ENCODE data around the gene TSHR.
"Not testable (repeated sequence)": the region's sequence is repeated elsewhere in the genome, so short reads cannot be mapped to it uniquely, and the experiment has no call there.

TSHR gene

GRCh38 chr14:80940146-80940545 is 15.3 kb upstream of the TSHR start:
- CTCF ChIA-PET, result interaction anchor here (0.6 kb wide), 1 partner anchor 332 kb away, joined by 3 read pairs; no protein-coding TSS in a partner anchor
- Mint-ChIP-seq H3K27me3 (no peaks in the 10 kb centered on the region), H3K4me3 (peak overlapping the region; percentile 51), H3K36me3 (peaks cover 6% of the 10 kb centered on the region), H3K4me1 (peaks cover 45% of the 10 kb centered on the region), H3K27ac (peak overlapping the region; percentile 58), H3K9me3 (peaks cover 3% of the 10 kb centered on the region)
- DNase-seq, result no peak

DNA sequence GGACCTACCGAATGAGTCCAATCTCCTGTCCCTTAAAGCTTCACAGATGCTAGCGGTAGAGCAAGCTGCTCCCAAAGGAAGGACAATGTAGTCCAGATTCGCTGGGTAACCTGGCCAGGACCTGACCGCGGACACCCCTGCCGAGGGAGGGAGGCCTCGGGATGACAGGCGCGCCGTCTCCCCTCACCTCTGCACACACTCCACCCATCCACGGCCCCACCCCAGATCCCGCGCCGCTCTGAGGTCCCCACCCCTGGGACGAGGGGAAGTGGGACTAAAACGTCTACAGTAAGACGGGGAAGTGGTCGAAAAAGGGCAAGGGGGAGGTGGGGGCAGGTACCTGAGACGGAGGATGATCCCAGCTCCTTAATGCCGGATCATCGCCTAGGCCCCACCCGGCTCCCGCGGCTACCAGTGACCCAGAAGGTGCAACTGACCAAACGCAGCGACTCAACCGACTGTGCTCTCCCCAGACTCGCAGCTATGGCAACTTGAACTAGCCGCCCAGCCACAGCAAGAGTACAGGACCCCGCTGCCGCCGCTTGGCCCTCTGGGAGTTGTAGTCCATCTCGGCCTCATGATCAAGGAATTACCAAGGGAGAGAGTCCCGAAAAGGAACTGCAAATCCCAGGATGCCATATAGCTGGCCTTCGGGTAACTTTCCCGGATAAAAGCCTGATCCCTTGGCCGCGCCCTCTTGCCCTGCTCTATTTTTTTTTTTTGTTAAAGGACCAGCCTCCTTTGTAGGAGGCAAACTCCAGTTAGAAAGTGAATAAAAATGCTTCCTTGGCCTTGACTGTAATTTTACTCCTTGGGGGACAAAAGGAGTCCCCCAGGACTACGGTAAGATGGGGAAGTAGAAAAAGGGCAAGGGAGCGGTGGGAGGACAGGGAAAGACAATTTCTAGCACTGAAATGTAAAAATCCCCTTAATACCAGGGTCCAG is 13.9 kb upstream of the TSHR start, which contains the start of gene CEP128:
Gene CEP128, minus strand, starts transcription at position 498 of the 945 bp plus-strand sequence.
- H3K27me3 Mint-ChIP-seq, result no peaks in the 10 kb centered on the region
- peak; percentile 93 for DNase-seq
- H3K4me1 Mint-ChIP-seq, result peaks cover 38% of the 10 kb centered on the region
- H3K36me3 Mint-ChIP-seq, result peaks cover 4% of the 10 kb centered on the region
- peaks cover 7% of the 10 kb centered on the region for H3K9me3 Mint-ChIP-seq
- H3K27ac Mint-ChIP-seq, result peak within 1 kb of the TSS; percentile 92
- H3K4me3 Mint-ChIP-seq, result peak within 1 kb of the TSS; percentile 84
- CTCF ChIA-PET, result interaction anchor here (0.6 to 2.0 kb wide), 9 partner anchors 10 to 228 kb away, joined by 3 to 5 read pairs (median 4); partner anchors contain the start of gene TSHR

DNA sequence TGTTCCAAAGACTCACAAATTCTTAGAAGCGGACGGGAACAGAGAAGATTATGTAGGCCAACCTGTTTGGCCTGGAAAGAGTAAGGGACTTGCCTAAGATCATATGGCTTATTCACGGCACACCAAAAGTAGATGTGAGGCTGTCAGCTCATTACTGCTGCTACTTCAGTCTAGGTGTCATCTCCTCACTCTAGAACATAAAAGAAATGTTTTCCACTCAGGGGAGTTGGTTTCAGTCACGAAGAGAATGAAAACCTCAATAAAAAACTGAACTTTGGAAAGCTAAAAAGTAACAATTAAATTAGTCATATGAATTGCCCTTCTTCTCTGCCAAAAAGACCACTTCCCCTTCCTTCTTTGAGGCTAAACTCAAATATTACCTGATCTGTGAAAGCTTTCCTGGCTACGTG is 13.2 kb upstream of the TSHR start:
- Mint-ChIP-seq H3K36me3 (peaks cover 4% of the 10 kb centered on the region), H3K4me1 (peaks cover 38% of the 10 kb centered on the region), H3K27me3 (no peaks in the 10 kb centered on the region), H3K9me3 (peaks cover 10% of the 10 kb centered on the region), H3K4me3 (peak overlapping the region; percentile 84), H3K27ac (peak overlapping the region; percentile 92)
- CTCF ChIA-PET, result interaction anchor here (0.6 to 2.0 kb wide), 10 partner anchors 11 to 228 kb away, joined by 3 to 11 read pairs (median 4); partner anchors contain the start of gene TSHR
- no peak for DNase-seq

- H3K4me3 Mint-ChIP-seq, result no peak overlapping the region
- H3K4me1 Mint-ChIP-seq, result peaks cover 29% of the 10 kb centered on the region
- no peak for DNase-seq
- H3K27ac Mint-ChIP-seq, result no peak overlapping the region
- no peaks in the 10 kb centered on the region for H3K27me3 Mint-ChIP-seq
- CTCF ChIA-PET, result interaction anchor here (0.9 kb wide), 1 partner anchor 42 kb away, joined by 3 read pairs; no protein-coding TSS in a partner anchor
- peaks cover 10% of the 10 kb centered on the region for H3K9me3 Mint-ChIP-seq
- H3K36me3 Mint-ChIP-seq, result peaks cover 6% of the 10 kb centered on the region
These were observed 10.4 kb upstream of the TSHR start for GRCh38 chr14:80944861-80945617.

GRCh38 chr14:80946187-80946586 is 9.2 kb upstream of the TSHR start:
- H3K27ac Mint-ChIP-seq, result no peak overlapping the region
- H3K27me3 Mint-ChIP-seq, result no peaks in the 10 kb centered on the region
- DNase-seq, result no peak
- H3K4me1 Mint-ChIP-seq, result peaks cover 21% of the 10 kb centered on the region
- H3K36me3 Mint-ChIP-seq, result peaks cover 6% of the 10 kb centered on the region
- CTCF ChIA-PET, result no interaction called here
- peaks cover 10% of the 10 kb centered on the region for H3K9me3 Mint-ChIP-seq
- H3K4me3 Mint-ChIP-seq, result no peak overlapping the region

- DNase-seq, result no peak
- Mint-ChIP-seq H3K27me3 (no peaks in the 10 kb centered on the region), H3K36me3 (peaks cover 6% of the 10 kb centered on the region), H3K27ac (no peak overlapping the region), H3K9me3 (peaks cover 10% of the 10 kb centered on the region), H3K4me1 (peaks cover 15% of the 10 kb centered on the region), H3K4me3 (no peak overlapping the region)
- CTCF ChIA-PET, result no interaction called here
These were observed 8.6 kb upstream of the TSHR start for GRCh38 chr14:80946797-80947196.

DNA sequence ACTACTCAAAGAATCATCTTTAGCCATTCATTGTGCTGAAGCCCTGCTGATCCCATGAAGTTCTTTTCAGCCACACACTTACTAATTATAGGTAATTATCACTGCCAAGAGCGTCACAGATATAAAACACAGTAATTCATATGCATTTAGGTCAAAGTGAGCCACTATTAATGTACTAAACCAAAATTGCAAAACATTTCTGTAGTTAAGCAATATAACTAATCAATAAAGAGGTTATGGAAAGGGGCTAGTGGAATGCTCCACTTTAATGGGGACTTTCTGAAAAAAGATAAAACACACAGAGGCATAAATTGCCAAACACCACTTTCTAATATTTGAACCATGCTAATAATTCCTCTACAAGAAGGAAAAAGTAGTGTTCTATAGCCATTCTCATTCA is 7.1 kb upstream of the TSHR start:
- H3K4me3 Mint-ChIP-seq, result no peak overlapping the region
- no peak for DNase-seq
- CTCF ChIA-PET, result interaction anchor here (0.9 to 1.1 kb wide), 3 partner anchors 40 to 223 kb away, joined by 3 read pairs; no protein-coding TSS in a partner anchor
- peaks cover 10% of the 10 kb centered on the region for H3K9me3 Mint-ChIP-seq
- H3K27ac Mint-ChIP-seq, result no peak overlapping the region
- H3K4me1 Mint-ChIP-seq, result peaks cover under 1% of the 10 kb centered on the region
- no peaks in the 10 kb centered on the region for H3K27me3 Mint-ChIP-seq
- H3K36me3 Mint-ChIP-seq, result peaks cover 6% of the 10 kb centered on the region

DNA sequence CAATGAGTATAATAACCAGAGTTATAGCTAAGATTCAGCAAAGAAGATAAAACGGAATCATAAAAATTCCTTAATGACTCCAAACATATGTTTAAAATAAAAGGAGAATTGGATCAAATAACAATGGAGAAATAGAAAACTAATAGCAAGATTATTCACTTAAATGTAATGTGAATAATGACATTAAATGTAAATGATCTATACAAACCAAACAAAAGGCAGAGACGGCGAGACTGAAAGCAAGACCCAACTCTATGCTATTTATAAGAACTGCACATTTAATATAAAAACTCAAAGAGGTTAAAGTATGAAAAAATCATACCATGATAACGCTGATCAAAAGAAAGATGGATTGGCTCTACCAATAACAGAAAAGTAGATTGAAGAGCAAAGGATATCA is 3.9 kb upstream of the TSHR start:
- H3K4me3 Mint-ChIP-seq, result no peak overlapping the region
- H3K36me3 Mint-ChIP-seq, result peaks cover 5% of the 10 kb centered on the region
- peaks cover 19% of the 10 kb centered on the region for H3K4me1 Mint-ChIP-seq
- DNase-seq, result no peak
- peaks cover 11% of the 10 kb centered on the region for H3K27me3 Mint-ChIP-seq
- no peak overlapping the region for H3K27ac Mint-ChIP-seq
- peaks cover 3% of the 10 kb centered on the region for H3K9me3 Mint-ChIP-seq
- CTCF ChIA-PET, result no interaction called here

GRCh38 chr14:80953211-80953610 is 2.2 kb upstream of the TSHR start:
- peaks cover 15% of the 10 kb centered on the region for H3K27me3 Mint-ChIP-seq
- CTCF ChIA-PET, result interaction anchor here (1.3 to 5.9 kb wide), 3 partner anchors 11 to 43 kb away, joined by 4 to 115 read pairs (median 10); no protein-coding TSS in a partner anchor
- H3K27ac Mint-ChIP-seq, result not testable (repeated sequence)

DNA sequence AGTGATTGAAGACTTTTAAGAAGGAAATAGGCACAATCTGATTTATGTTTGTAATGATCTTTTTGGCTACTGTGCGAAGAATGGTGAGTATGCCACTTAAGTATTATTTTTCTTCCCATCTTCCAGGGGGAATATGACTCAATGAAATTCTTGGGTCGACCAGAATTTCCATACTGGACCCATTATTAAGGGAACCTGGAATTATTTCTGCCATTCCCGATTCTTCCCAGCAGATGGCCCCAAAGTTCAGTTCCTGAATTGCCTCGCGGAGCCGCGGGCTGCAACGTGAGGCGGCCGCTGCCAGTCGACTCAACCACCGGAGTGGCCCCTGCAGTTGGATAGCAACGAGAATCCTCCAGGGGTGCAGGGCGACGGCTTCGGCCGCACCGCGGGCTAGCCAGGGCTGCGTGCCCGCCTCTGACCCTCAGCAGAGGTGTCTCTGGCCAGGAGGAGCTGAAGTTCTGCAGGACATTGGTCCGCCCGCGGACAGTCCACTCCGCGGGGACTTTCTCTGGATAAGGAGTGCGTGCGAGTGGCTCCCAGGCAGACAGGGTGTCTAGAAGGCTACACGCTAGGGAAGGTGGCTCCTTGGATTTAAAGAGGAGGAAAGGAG is 628 bp upstream of the TSHR start:
- peaks cover 52% of the 10 kb centered on the region for H3K4me1 Mint-ChIP-seq
- CTCF ChIA-PET, result interaction anchor here (0.7 to 5.9 kb wide), 11 partner anchors 11 to 258 kb away, joined by 3 to 115 read pairs (median 6); partner anchors contain the start of gene CEP128

More at GRCh38 chr14:80953211-80953610, 2.2 kb upstream of the TSHR start:
- H3K4me1 Mint-ChIP-seq, result peaks cover 36% of the 10 kb centered on the region
- not testable (repeated sequence) for H3K9me3 Mint-ChIP-seq, DNase-seq, H3K4me3 Mint-ChIP-seq
- peaks cover 14% of the 10 kb centered on the region for H3K36me3 Mint-ChIP-seq

DNA sequence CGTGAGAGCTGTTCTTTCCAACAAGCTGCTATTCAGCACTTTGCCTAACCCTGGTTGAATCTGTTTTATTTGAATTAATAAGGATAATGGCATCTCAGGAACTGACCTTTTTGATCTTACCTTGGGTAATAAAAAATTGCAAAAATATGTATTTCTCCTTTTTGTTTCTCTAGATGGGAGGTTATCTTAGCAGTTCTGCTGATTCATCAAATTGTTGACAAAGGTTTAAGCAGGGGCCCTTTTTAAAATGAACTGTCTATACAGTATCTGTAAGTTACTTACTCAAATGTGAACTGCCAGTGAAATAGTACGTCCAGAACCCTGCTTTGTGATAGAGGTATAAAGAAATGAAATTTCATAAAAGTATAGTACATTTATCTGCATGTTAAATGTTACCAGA is 681 bp downstream of the TSHR start:
- peaks cover 18% of the 10 kb centered on the region for H3K36me3 Mint-ChIP-seq
- CTCF ChIA-PET, result interaction anchor here (1.0 to 5.9 kb wide), 10 partner anchors 12 to 214 kb away, joined by 3 to 115 read pairs (median 8); partner anchors contain the start of gene CEP128
- H3K4me1 Mint-ChIP-seq, result peaks cover 65% of the 10 kb centered on the region
- H3K9me3 Mint-ChIP-seq, result no peaks in the 10 kb centered on the region
- H3K27ac Mint-ChIP-seq, result peak overlapping the region; percentile 93
- DNase-seq, result no peak
- H3K4me3 Mint-ChIP-seq, result peak overlapping the region; percentile 90
- H3K27me3 Mint-ChIP-seq, result peaks cover 15% of the 10 kb centered on the region

More for the DNA sequence above, 628 bp upstream of the TSHR start:
- Mint-ChIP-seq H3K4me3 (peak overlapping the region; percentile 90), H3K36me3 (peaks cover 16% of the 10 kb centered on the region), H3K9me3 (no peaks in the 10 kb centered on the region), H3K27me3 (peaks cover 15% of the 10 kb centered on the region), H3K27ac (peak overlapping the region; percentile 93)
- DNase-seq, result peak; percentile 83

DNA sequence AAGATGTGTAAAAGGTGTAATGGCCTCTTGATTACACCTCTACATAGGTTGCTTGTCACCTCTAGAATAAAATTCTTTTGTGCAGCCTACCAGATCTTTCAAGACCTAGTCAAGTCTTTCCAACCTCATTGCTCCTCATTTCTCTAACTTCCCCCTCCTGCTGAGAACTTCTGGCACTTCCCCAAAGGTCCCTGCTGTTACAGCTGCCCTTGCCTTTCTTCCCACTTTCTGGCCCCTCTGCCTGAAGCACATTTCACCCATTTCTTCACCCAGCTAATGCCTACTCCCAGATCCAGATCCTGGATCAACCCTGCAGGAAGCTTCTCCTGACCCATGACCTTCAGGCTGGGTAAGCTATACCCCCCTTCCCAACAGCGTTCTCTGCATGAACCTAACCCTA is 1.5 kb downstream of the TSHR start:
- peak overlapping the region; percentile 93 for H3K27ac Mint-ChIP-seq
- peaks cover 69% of the 10 kb centered on the region for H3K4me1 Mint-ChIP-seq
- peaks cover 22% of the 10 kb centered on the region for H3K36me3 Mint-ChIP-seq
- CTCF ChIA-PET, result interaction anchor here (1.5 to 5.9 kb wide), 5 partner anchors 21 to 213 kb away, joined by 3 to 115 read pairs (median 13); no protein-coding TSS in a partner anchor
- peak overlapping the region; percentile 90 for H3K4me3 Mint-ChIP-seq
- H3K27me3 Mint-ChIP-seq, result peaks cover 15% of the 10 kb centered on the region
- DNase-seq, result no peak
- no peaks in the 10 kb centered on the region for H3K9me3 Mint-ChIP-seq

DNA sequence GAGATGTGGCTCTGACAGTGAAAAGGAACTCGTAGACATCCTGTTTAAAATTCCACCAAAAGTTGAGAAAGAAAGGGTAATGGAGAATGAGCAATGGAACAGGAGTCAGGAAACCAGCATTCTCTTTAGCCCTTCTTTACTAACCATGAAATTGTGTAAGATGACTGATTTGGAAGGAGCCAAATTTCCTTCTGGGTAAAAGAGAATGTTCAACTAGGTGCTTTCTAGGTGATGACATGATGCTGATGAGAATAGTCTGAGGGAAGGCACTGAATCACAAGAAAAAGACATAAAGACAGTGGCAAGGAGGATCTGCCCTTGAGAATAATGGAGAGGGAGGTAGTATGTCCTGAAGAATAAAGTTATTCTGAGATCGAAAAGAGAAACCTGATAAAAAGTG is 2.2 kb downstream of the TSHR start:
- H3K9me3 Mint-ChIP-seq, result no peaks in the 10 kb centered on the region
- peak overlapping the region; percentile 2 for H3K4me3 Mint-ChIP-seq
- H3K4me1 Mint-ChIP-seq, result peaks cover 71% of the 10 kb centered on the region
- H3K27me3 Mint-ChIP-seq, result peaks cover 15% of the 10 kb centered on the region
- peak overlapping the region; percentile 99 for H3K27ac Mint-ChIP-seq
- H3K36me3 Mint-ChIP-seq, result peaks cover 22% of the 10 kb centered on the region
- DNase-seq, result no peak
- CTCF ChIA-PET, result interaction anchor here (1.1 to 5.9 kb wide), 4 partner anchors 14 to 29 kb away, joined by 3 to 115 read pairs (median 8); no protein-coding TSS in a partner anchor
